T-helper 17 cell (primary cell): ENCODE data around the gene VDR. TPM values are rescaled to one million over a fixed set of nuclear protein-coding genes. Genes with fewer than 3 reads are reported as not detected.

Source experiments
- ATAC-seq: fragments of 150-1000 bp; cut with Tn5 transposase; 2 replicates; pipeline ENCODE4 v1.10.0; 2021; ENCODE audit warnings: mild to moderate bottlenecking, moderate library complexity
- DNase-seq, 3 donors: peaks; one replicate each; pipeline versions ENCODE4 v3.0.0 to v3.0.0-alpha.2; 2020 to 2021
- H3K9me3 ChIP-seq: one replicate; pipeline ENCODE4 v1.7.0; 2013; ENCODE audit warnings: low read length, mild to moderate bottlenecking; ENCODE audit not compliant: control insufficient read depth, poor library complexity, severe bottlenecking
- H3K27ac Mint-ChIP-seq: one replicate; pipeline ENCODE4 v1.8.0; 2022; ENCODE audit warnings: mild to moderate bottlenecking, moderate library complexity, mixed read lengths
- H3K27me3 Mint-ChIP-seq: one replicate; pipeline ENCODE4 v1.8.0; 2022; ENCODE audit warnings: mixed read lengths
- H3K36me3 Mint-ChIP-seq: one replicate; pipeline ENCODE4 v1.8.0; 2022; ENCODE audit warnings: low read depth, mixed read lengths
- H3K4me1 Mint-ChIP-seq: one replicate; pipeline ENCODE4 v1.8.0; 2022; ENCODE audit warnings: mild to moderate bottlenecking, mixed read lengths
- H3K4me3 Mint-ChIP-seq: one replicate; pipeline ENCODE4 v1.8.0; 2022; ENCODE audit warnings: mild to moderate bottlenecking, moderate library complexity, mixed read lengths
- total RNA-seq, 4 donors: library from RNA in 2 of 4; stranded (reverse) in 2 of 4; gene quantifications; one replicate each; pipeline ENCODE4 v1.2.3 and lab custom pipeline; 2022 to 2026

Gene VDR
- total RNA-seq (1 to 10 TPM; 1.8 to 4.5 TPM), total RNA-seq (lab: John Stamatoyannopoulos, UW) (1.4 to 13.6 reads per million in 2 donors)

- H3K4me3 Mint-ChIP-seq, result peak within 1 kb of the TSS; percentile 96
- peaks cover 2% of the 10 kb centered on the region for H3K27me3 Mint-ChIP-seq
- no peaks in the 10 kb centered on the region for H3K36me3 Mint-ChIP-seq
- peaks cover 36% of the 10 kb centered on the region for H3K4me1 Mint-ChIP-seq
- no peaks in the 10 kb centered on the region for H3K9me3 ChIP-seq
- H3K27ac Mint-ChIP-seq, result peak within 1 kb of the TSS; percentile 71
- ATAC-seq (peak; percentile 80), DNase-seq (peak; percentile 43 to 69 (median 63))
These were observed at the start of gene VDR for GRCh38 chr12:47904713-47905709. VDR (minus strand) TSS chr12:47904994; CDS start chr12:47879113, 25,881 bp downstream.

- Mint-ChIP-seq H3K4me1 (peaks cover 7% of the 10 kb centered on the region), H3K27ac (no peak overlapping the region), H3K4me3 (no peak overlapping the region), H3K36me3 (no peaks in the 10 kb centered on the region), H3K27me3 (peaks cover 20% of the 10 kb centered on the region)
- DNase-seq, result no peak
- no peak for ATAC-seq
- H3K9me3 ChIP-seq, result no peaks in the 10 kb centered on the region
These were observed 49.3 kb upstream of the VDR start for GRCh38 chr12:47954058-47954457.

- Mint-ChIP-seq H3K4me3 (no peak overlapping the region), H3K27ac (no peak overlapping the region), H3K4me1 (peaks cover 7% of the 10 kb centered on the region), H3K36me3 (no peaks in the 10 kb centered on the region), H3K27me3 (peaks cover 20% of the 10 kb centered on the region)
- DNase-seq (no peak), ATAC-seq (no peak)
- no peaks in the 10 kb centered on the region for H3K9me3 ChIP-seq
These were observed 46.2 kb upstream of the VDR start for GRCh38 chr12:47950856-47951468.

GRCh38 chr12:47949441-47950341, 44.9 kb upstream of the VDR start:
- DNase-seq (peak; percentile 18 to 42 (median 39)), ATAC-seq (peak; percentile 74)
- H3K27ac Mint-ChIP-seq, result no peak overlapping the region
- H3K27me3 Mint-ChIP-seq, result peaks cover 15% of the 10 kb centered on the region
- H3K4me1 Mint-ChIP-seq, result peaks cover 7% of the 10 kb centered on the region
- H3K4me3 Mint-ChIP-seq, result no peak overlapping the region
- H3K9me3 ChIP-seq, result no peaks in the 10 kb centered on the region
- H3K36me3 Mint-ChIP-seq, result no peaks in the 10 kb centered on the region

- H3K36me3 Mint-ChIP-seq, result no peaks in the 10 kb centered on the region
- no peak overlapping the region for H3K4me3 Mint-ChIP-seq
- peaks cover 4% of the 10 kb centered on the region for H3K4me1 Mint-ChIP-seq
- peaks cover 14% of the 10 kb centered on the region for H3K27me3 Mint-ChIP-seq
- no peaks in the 10 kb centered on the region for H3K9me3 ChIP-seq
- DNase-seq (no peak), ATAC-seq (no peak)
- no peak overlapping the region for H3K27ac Mint-ChIP-seq
These were observed 42.5 kb upstream of the VDR start for GRCh38 chr12:47947341-47947740.

- Mint-ChIP-seq H3K27me3 (peaks cover 14% of the 10 kb centered on the region), H3K36me3 (no peaks in the 10 kb centered on the region), H3K4me1 (peaks cover 4% of the 10 kb centered on the region), H3K4me3 (no peak overlapping the region), H3K27ac (no peak overlapping the region)
- no peak for ATAC-seq
- H3K9me3 ChIP-seq, result no peaks in the 10 kb centered on the region
- DNase-seq, result no peak
These were observed 41.9 kb upstream of the VDR start for GRCh38 chr12:47946413-47947323.

GRCh38 chr12:47945341-47945728, 40.5 kb upstream of the VDR start:
- no peak for DNase-seq
- peaks cover 2% of the 10 kb centered on the region for H3K36me3 Mint-ChIP-seq
- H3K4me3 Mint-ChIP-seq, result no peak overlapping the region
- H3K27ac Mint-ChIP-seq, result no peak overlapping the region
- H3K9me3 ChIP-seq, result no peaks in the 10 kb centered on the region
- ATAC-seq, result no peak
- peaks cover 18% of the 10 kb centered on the region for H3K27me3 Mint-ChIP-seq
- H3K4me1 Mint-ChIP-seq, result peaks cover 9% of the 10 kb centered on the region

- peaks cover 22% of the 10 kb centered on the region for H3K27me3 Mint-ChIP-seq
- ATAC-seq (no peak), DNase-seq (no peak)
- H3K4me3 Mint-ChIP-seq, result no peak overlapping the region
- no peak overlapping the region for H3K27ac Mint-ChIP-seq
- H3K9me3 ChIP-seq, result no peaks in the 10 kb centered on the region
- peaks cover 12% of the 10 kb centered on the region for H3K4me1 Mint-ChIP-seq
- peaks cover 4% of the 10 kb centered on the region for H3K36me3 Mint-ChIP-seq
These were observed 40.0 kb upstream of the VDR start for GRCh38 chr12:47944685-47945340.

GRCh38 chr12:47943623-47944340, 39.0 kb upstream of the VDR start:
- Mint-ChIP-seq H3K36me3 (peaks cover 6% of the 10 kb centered on the region), H3K27ac (no peak overlapping the region), H3K4me3 (no peak overlapping the region), H3K27me3 (peaks cover 25% of the 10 kb centered on the region), H3K4me1 (peaks cover 9% of the 10 kb centered on the region)
- no peaks in the 10 kb centered on the region for H3K9me3 ChIP-seq
- DNase-seq, result no peak
- no peak for ATAC-seq

GRCh38 chr12:47942614-47943225, 37.9 kb upstream of the VDR start:
- H3K36me3 Mint-ChIP-seq, result peaks cover 6% of the 10 kb centered on the region
- peaks cover 9% of the 10 kb centered on the region for H3K4me1 Mint-ChIP-seq
- H3K27ac Mint-ChIP-seq, result no peak overlapping the region
- ATAC-seq (no peak), DNase-seq (no peak)
- no peaks in the 10 kb centered on the region for H3K9me3 ChIP-seq
- peaks cover 25% of the 10 kb centered on the region for H3K27me3 Mint-ChIP-seq
- no peak overlapping the region for H3K4me3 Mint-ChIP-seq
